PFSK-1 (cell line): ENCODE measurements around the gene GPR137C.

ENCODE experiments used
- FOXP2 ChIP-seq: optimal IDR thresholded peaks from 2 replicates; pipeline ENCODE3; 2011; ENCODE audit warnings: borderline replicate concordance, control low read depth, inconsistent platforms; ENCODE audit not compliant: insufficient read depth; ENCODE audit errors: extremely low read length, extremely low read depth
- POLR2AphosphoS5 ChIP-seq: IDR thresholded peaks from 2 replicates; pipeline ENCODE4 v1.6.1; 2012; ENCODE audit warnings: low read depth, mild to moderate bottlenecking, control low read depth, low read length, moderate library complexity
- SIN3A ChIP-seq: IDR thresholded peaks from 2 replicates; pipeline ENCODE4 v1.6.1; 2012; ENCODE audit warnings: mild to moderate bottlenecking, low read length, moderate library complexity, borderline replicate concordance; ENCODE audit not compliant: insufficient read depth
- TAF1 ChIP-seq: IDR thresholded peaks from 2 replicates; pipeline ENCODE4 v1.6.1; 2012; ENCODE audit warnings: low read length, control low read depth, borderline replicate concordance; ENCODE audit not compliant: insufficient read depth
- TF ChIP-seq, protein P1 (sequence below), 2 experiments: IDR thresholded peaks; 2 replicates each; pipeline versions ENCODE4 v1.6.1 to v1.8.0; 2011 to 2012; ENCODE audit warnings: low read depth in 2 of 2, low read length in 2 of 2, control low read depth in 1 of 2, inconsistent platforms in 1 of 2, mild to moderate bottlenecking in 1 of 2, moderate library complexity in 1 of 2; ENCODE audit not compliant: insufficient read depth in 1 of 2

The GPR137C gene

DNA sequence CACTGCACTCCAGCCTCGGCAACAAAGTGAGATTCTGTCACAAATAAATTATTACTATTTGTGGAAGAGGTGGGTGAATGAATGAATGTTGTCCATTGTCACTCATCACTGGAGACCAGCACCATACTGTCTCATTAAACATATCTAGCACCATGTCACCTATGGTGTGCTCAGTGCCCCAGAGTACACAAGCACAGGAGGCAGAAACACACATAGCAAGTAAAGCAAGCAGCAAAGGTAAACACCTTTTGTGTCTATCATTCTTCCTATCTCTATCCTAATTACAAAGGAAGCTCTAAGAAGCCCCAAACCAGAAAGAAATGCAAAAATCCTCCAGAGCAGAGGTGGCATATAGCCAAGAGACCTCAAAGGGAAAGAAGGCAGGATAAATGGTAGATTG lies 133.5 kb downstream of the GPR137C start:
- TF ChIP-seq SIN3A: no peak
- no peak for TF ChIP-seq FOXP2
- TF ChIP-seq POLR2AphosphoS5: no peak
- no peak for TF ChIP-seq TAF1
- TF ChIP-seq, protein P1, sequence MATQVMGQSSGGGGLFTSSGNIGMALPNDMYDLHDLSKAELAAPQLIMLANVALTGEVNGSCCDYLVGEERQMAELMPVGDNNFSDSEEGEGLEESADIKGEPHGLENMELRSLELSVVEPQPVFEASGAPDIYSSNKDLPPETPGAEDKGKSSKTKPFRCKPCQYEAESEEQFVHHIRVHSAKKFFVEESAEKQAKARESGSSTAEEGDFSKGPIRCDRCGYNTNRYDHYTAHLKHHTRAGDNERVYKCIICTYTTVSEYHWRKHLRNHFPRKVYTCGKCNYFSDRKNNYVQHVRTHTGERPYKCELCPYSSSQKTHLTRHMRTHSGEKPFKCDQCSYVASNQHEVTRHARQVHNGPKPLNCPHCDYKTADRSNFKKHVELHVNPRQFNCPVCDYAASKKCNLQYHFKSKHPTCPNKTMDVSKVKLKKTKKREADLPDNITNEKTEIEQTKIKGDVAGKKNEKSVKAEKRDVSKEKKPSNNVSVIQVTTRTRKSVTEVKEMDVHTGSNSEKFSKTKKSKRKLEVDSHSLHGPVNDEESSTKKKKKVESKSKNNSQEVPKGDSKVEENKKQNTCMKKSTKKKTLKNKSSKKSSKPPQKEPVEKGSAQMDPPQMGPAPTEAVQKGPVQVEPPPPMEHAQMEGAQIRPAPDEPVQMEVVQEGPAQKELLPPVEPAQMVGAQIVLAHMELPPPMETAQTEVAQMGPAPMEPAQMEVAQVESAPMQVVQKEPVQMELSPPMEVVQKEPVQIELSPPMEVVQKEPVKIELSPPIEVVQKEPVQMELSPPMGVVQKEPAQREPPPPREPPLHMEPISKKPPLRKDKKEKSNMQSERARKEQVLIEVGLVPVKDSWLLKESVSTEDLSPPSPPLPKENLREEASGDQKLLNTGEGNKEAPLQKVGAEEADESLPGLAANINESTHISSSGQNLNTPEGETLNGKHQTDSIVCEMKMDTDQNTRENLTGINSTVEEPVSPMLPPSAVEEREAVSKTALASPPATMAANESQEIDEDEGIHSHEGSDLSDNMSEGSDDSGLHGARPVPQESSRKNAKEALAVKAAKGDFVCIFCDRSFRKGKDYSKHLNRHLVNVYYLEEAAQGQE (IDR thresholded peaks at IDR 0.05; ENCODE audit: insufficient read depth in 1 of 2, low read depth in 2 of 2, low read length in 2 of 2): no peak
